GM19023 (cell line): ENCODE data around the gene IL6ST.

ENCODE experiments used
- ATAC-seq: cut with Tn5 transposase; IDR thresholded peaks from one replicate; pipeline ENCODE4 v1.9.1; 2021; ENCODE audit warnings: mild to moderate bottlenecking, moderate library complexity; ENCODE audit not compliant: unreplicated experiment

IL6ST gene

GRCh38 chr5:55923865-55924500, 70.8 kb downstream of the IL6ST start:
- ATAC-seq = no peak

- no peak for ATAC-seq
These were observed 71.5 kb downstream of the IL6ST start for GRCh38 chr5:55923177-55923771.

- no peak for ATAC-seq
These were observed 73.1 kb downstream of the IL6ST start for GRCh38 chr5:55921617-55922016.

- no peak for ATAC-seq
These were observed 74.0 kb downstream of the IL6ST start for GRCh38 chr5:55920784-55921183.

GRCh38 chr5:55919625-55920024, 75.1 kb downstream of the IL6ST start:
- ATAC-seq = no peak

DNA sequence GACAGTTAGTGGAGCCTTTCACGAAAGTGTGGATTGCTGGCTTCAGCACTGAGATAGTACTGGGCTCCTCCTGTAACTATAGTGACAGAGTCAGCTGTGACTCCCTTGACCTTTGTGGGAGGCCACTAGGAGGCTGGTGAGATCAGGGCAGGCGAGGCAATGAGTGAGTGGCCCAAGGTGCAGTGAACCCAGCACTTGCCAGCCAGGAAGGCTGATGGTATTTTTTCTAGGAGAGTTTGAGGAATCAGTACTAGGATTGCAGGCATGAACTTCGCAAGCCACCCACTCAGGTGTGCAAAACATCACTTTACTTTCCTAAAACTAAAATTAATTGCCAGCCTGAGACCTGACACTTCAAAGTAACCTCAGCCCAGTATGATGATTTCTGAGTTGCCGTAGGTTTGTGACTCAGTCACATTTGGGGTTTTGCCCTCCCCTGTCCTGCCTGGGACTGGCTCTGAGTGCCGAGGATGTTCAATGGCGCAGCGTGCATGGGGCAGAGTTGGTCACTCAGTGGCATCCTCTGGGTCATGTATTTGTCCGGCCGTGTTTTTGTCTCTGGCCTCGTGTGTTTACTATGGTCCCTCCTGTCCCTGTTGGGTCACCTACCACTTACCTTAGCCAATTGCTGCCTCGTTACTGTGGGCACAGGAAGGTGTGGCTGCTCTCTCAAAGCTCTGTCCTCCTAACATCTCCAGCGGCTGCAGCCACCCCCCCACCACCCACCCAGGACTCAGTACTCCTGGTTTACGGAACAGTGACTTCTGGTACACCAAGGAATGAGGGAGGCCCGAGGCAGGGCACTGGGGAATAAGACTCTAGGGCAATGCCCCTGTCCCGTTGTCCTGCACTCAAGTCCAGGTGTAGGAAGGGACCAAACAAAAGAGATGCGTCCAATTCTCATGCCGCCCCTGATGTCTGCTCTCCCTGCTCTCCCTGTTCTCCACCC, 76.4 kb downstream of the IL6ST start:
- ATAC-seq = no peak

DNA sequence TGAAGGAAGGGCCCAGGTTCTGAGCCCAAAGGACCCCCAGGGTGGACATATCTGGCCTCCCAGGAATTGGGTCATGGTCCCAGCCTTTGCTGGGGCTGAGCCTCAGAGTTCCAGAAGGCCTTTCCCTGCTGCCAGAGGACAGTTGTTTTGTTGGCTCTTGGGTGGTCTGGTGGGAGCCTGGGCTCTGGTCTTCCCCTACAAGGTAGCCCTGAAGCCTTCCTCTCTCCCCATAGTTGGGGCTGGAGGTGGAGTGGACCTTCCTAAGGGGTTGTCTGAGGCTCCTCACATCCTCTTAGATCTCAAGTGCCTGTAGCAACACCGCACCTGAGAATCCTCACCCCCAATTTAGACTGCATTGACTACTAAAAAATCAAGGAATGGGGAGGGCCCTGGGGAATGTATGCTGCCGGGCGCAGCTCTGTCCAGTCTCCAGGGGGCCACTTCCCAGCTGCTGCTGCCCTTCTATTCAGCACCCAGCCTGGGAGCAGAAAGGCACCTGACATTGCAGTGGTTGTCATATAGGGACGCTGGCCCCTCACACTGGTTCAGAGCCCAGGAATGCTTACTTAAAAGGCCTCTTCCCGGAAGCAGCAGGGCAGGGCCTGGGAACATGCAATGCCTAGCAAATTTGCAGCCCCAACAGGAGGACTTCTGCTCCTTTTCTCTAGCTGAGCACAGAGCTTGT, 77.2 kb downstream of the IL6ST start:
- no peak for ATAC-seq

DNA sequence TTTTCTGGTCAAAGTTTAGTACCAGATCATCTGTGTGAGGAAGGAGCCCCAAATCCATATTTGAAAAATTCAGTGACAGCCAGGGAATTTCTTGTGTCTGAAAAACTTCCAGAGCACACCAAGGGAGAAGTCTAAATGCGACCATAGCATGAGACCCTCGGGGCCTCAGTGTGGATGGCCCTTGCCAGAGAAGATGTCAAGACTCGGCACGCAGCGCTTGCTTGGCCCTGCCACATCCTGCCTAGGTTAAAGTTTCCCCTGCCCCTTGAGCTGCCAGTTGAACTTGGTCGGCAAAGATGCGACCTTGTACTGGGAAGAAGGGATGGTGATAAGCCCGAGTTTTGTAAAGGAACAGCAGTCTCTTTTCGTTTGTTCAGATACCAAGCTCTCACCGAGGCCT, 77.8 kb downstream of the IL6ST start:
- no peak for ATAC-seq

DNA sequence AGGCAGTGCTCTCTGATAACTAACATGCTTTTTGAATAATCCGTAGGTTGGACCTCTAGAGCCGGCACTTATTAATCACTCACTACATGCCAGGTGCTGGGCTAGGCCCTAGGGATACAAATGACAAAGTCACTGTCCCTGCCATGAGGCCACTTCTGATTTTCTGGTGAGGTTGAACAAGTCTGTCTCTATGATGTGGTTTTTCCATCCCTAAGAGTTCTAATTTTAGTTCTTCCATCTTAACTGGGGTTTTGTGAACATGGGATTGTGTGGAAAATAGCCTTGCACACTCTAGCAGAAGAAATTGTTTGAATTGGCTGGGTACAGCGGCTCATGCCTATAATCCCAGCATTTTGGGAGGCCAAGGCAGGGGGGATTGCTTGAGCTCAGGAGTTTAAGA, 79.0 kb downstream of the IL6ST start:
- ATAC-seq = no peak

- no peak for ATAC-seq
These were observed 79.8 kb downstream of the IL6ST start for GRCh38 chr5:55914971-55915370.

DNA sequence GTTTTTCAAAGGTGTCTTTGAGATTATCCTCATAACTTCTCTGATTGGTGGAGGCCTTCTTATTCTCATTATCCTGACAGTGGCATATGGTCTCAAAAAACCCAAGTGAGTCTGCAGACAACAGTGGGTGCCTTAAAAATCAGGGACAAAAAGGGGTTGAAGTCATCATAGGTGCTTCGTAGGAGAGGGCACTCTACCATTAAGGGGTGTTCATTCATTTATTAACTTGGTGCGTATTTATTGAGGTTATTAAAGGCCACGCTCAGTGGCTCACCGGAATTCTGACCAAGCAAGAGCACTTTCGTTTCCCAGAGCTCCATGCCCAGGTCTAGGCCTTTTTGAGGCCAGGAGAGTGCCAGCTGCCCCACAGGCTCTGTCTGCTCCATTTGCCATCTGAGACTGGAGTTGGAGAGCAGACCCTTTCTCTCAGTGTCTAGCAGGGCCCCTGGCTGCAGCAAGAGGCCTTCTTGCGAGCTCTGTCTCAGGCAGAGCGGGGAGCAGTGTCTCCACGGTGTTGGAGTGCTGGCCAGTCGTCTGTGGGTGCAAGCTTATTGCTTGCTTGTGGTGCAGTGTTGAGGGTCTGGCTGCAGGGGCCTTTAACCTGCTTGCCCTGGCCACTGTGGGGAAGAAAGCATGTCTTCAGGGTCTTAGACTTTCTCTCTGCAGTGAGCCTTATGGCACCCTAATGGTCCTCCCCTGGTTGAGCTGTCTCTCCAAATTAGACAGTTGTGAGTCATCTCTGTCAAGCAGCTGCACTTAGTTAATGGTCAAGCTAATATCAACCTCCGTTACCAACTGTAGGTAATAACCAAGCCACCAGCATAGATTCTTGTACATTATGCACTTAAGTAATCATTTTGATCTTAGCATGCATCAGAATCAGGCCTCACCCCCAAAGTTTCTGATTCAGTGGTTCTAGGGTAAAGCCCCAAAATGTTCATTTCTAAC, 81.0 kb downstream of the IL6ST start:
- ATAC-seq = peak; percentile 95

GRCh38 chr5:55911784-55912653, 82.7 kb downstream of the IL6ST start:
- no peak for ATAC-seq

DNA sequence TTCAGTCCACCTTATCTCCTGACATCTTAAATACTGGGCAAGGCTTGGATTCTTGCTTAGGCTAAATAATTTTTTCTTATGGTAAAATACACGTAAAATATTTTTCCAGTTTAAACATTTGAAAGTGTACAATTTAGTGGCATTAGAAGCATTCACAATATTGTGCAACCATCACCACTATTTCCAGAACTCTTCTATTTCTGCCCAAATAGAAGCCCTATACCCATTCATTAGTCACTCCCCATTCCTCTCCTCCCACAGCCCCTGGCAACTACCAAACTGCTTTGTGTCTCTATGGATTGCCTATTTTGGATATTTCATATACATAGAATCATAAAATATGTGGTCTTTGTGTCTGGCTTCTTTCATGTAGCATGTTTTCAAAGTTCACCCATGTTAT, 86.0 kb downstream of the IL6ST start:
- ATAC-seq = no peak

GRCh38 chr5:55907927-55908326, 86.8 kb downstream of the IL6ST start:
- no peak for ATAC-seq

DNA sequence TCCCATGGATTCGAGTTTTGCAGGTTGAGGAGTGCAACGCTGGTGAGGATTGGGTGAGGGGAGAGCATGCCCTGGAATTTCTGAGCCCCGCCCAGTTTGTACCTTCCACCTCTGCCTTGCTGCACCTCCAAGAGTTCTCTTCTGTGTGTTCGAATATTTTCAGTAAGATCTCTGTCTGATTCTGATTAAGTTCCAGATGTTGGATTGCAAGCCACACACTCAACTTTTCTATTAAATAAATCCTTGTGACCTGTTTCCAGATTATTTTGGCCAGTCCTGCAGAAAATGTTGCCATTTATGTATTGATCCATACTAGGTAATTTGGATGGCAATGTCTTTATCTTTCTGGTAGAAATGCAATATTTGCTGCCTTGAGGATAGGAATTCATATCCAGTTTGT, 89.5 kb downstream of the IL6ST start:
- ATAC-seq = no peak

GRCh38 chr5:55904152-55904551, 90.6 kb downstream of the IL6ST start:
- no peak for ATAC-seq

GRCh38 chr5:55903121-55903701, 91.6 kb downstream of the IL6ST start:
- ATAC-seq = peak; percentile 95

DNA sequence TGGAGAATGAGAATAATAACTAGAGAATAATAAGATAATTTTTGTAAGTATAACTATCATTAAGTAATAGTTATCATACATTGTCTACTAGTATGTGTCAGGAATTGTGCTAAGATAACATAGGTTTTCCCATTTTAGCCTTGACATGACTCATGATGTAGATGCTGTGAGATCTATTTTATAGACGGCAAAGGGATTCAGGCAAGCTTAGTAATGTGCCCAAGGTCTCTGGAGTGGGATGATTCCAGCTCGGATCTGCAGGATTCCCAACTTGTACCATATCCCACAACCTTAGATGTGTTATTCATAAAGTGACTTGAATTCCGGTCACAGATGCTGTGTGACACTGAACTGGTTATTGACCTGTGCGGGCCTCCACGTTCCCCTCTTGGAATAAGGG, 92.1 kb downstream of the IL6ST start:
- no peak for ATAC-seq

DNA sequence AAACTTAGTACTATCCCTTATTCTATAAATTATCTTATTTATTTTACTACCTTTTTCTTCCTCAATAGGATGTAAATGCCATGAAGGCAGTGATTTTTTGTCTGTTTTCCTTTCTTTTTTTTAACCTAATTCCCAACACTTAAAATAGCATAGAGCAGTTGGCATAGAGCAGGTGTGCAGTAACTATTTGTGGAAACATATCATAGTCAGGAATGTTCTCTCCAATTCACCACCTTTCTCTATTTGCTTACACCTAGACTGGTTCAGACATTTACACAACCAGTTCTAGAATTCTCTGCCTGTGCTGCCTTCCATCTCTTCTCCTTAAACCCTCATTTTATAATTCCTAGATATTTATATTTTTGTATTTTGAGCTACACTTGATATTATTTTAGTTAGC, 94.0 kb downstream of the IL6ST start:
- ATAC-seq = no peak
